IPS DF 19.7 (cell line): Measurements from ENCODE around the gene XYLB.
A peak's percentile ranks its signal among the peaks of the same experiment; 100 is the strongest.

Experiments
- DNase-seq: peaks from one replicate; pipeline ENCODE4 v3.0.0-alpha.2; 2013; ENCODE audit warnings: low read depth, low spot score

Gene XYLB

DNA sequence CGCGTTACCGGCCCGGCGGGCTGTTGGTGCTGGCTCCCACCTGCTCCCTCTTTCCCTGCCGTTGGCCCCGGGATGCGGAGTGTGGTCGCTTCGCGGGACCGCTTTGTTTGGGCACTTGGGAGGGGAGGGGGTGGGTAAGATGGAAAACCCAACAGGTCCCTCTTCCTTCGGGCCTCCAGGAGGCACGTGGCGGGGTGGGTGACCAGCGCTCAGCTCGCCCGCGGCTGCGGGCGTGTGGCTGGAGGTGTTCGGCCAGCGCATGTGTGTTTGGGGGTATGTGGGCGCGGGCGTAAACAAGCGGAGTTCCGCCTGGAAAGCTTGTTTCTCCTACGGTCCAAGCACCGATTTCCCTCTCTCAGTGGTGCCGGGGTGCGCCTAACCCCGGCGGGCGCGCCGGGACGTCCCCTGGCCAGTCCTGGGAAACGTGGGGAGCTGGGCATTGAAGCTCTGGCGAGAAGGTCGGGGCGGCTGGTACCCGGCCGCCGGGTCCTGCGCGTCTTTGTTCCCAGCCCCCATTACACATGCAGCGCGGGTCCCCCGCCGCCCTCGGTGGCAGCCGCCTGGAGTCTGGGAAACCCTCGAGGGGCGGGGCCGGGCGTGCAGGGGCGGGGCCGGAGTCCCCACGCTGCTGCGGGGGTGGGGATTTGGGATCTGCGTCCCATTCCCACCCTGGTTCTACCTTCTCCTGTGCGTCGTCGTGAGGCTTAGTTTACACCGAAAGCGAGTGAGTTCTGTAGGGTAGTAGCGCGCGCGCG, 108.5 kb downstream of the XYLB start:
- DNase-seq = peak; percentile 40

DNA sequence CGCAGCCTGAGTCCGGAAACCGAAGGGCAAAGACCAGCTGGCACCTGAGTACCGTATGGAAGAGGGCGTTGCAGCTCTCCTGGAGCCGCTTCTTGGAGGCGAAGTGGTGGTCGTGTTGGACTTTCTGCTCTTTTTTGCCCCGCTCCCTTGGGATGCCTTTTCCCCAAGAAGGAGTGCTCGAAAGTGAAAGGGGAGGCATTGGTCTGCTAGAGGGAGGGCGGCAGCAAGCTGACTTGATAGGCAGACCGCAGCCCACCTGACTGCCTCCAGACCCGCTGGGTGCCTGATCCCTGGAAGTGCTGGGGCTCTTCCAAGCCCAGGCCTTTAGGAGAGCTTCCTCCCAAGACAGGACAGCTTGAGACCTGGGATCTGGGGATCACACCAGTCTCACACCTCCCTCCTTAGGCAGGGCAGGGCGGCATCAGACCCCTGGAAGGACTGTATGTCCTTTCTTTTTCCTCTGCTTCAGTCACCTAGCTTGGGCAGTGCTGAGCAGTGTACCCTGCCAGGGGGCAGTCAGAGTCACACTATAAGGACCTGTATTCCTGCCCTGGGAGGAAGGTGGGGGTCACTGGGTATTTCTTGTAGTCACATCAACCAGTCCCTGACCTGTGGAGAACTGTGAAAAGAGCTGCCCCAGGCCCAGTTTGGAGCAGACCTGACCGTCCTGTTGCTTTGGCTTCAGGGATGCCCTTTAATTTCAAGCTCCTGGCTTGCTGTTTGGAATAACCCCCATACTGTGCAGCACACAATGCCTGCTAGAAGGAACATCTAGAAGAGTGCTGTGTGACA, 109.2 kb downstream of the XYLB start:
- DNase-seq = no peak

DNA sequence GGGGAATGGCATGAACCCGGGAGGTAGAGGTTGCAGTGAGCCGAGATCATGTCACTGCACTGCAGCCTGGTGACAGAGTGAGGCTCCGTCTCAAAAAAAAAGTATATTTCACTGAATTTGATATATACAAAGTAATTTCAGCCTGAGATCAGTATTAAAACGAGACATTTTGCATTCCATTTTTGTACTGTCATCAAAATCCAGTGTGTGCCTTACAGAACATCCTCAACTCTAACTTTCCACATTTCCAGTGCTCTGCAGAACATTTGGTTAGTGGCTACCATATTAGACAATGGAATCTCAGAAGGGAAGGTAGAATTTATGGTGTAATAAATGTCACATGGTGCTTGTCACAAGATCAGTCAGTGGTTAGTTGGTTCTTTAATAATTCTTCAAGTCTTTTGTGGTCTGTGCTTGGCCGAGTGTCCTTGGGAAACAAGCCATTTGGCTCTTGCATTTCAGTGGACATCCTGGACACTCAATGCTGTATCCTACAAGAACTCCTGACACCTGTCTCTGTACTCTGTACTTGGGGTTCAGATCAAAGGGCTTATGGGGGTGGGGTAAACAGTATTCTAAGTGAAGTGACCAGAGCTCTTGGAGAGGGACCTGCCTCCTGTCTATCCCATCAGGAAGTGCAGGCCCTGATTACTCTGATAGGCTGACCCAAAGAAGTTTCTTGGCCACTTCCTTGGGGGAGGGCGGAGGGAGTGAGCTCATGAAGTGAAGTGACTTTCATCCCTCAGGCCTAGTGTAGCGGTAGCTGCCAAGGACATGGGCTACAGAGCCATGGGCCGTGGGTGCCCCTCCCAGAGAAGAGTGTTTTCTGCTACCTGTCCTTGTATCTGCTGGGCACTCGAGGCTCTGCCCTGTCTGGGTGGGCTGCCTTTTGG, 110.8 kb downstream of the XYLB start:
- no peak for DNase-seq

DNA sequence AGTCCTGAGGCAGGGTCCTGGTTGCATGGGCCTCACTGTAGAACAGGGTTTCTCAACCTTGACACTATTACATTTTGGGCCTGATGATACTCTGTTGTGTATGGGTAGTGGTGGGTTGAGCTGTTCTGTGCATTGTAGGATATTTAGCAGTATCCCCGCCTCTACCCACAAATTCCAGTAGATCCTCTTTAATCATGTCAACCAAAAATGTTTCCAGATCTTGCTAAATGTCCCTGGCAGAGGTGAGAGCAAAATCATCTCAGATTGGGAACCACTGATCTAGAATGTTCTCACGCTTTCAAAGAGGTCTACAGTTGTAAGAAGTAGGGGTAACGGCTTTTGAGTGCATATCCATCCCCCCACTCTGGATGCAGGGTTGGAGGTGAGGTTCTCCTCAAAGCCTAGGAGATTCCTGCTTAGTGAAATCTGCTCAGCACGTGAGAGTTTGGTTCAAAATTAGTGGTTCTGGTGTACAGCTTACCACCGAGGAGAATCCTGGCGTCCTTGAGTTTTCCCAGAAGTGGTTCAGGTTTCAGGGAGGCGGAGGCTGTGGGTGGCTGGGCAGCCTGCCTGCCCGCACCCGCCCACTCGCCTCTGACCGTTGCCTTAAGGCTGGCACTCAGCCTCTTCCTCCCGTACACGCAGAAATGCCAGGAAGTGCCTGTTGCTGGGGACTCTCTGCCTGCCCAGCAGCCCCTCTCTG, 112.4 kb downstream of the XYLB start:
- no peak for DNase-seq

DNA sequence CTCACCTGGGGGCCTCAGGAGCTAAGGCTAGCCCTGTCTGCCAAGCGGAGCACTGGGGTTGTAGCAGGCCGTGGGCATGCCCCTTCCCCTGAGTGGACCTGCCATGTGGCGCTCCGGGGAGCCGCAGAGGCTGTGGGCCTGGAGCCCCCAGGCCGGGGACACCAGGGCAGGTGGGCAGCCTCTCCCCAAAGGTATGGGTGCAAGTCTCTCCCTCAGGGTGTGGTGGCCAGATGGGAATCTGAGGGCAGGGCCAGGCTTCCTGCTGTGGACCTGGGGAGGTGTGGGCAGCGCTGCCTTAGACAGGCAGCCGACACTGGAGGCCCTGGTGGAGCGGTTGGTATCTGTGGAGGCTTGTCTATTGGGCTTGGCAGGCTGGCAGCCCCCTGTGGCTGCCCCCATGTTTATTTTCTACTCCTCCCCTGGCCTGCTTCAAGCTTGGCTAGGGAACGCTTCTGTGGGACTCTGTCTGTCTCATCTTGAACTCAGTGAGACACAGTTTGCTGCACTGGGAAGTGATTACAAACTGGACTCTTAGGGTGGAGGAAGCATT, 113.0 kb downstream of the XYLB start:
- no peak for DNase-seq

DNA sequence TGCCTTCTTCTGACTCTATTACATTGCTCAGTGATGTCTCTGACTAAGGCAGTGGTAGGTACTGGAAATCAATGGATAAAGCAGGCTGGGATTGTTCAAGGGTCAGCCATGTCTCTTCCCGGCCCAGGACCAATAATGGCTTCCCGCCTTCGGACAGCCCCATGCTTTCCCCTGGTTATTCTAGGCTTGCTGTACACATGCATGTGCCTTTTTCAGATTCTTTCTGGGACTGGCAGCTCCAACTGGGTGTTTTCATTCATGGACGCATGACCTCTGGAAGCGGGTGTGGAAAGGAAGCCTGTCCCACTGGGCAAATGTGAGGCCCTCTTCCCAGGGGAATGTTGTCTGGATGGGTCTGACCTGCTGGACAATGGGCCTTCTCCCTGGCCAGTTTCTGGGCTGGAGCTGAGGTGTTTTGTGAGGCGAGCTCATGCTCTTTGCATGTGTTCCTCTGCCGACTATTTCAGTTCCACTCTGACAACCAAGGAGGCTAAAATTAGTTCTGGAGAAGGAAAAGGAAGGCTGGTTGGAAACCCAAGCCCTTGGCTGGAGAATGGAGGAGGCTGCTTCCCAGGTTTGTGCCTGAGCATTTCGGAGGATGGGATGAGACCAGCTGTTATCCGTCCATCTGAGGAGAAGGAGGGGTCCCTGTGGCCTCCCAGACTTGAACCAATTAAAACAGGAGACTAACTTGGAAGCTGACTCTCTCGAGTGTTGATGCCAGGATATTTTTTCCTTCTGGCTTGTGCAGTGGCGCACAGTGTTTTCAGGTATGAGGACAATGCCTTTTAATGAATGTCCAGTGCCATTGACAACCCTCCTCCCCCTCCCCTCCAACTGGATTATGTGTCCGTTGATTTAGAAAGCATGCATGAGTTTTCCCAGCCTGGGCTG, 114.0 kb downstream of the XYLB start:
- no peak for DNase-seq
